Measurements from ENCODE around the gene AMOTL1.

DNA sequence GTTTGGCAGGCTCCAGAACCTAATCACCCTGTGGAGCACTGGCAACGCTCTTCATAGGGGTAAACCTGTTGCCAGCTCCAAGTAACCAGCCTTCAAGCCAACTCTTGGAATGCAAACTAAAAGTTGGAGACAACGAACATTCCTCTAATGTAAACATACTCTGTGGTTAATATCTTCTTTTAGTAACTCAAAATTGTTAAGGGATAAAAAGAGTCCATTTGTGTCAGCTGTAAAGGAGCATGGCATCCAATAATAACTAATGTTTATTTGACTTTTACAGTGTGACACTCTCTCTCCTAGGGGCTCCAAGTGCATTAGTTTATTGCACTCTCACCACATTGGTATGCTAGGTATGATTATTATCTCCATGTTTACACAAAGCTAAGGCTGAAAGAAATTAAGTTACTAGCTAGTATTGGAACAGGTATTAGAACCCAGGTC, 31.0 kb upstream of the AMOTL1 start:
- TF ChIP-seq, protein P1, sequence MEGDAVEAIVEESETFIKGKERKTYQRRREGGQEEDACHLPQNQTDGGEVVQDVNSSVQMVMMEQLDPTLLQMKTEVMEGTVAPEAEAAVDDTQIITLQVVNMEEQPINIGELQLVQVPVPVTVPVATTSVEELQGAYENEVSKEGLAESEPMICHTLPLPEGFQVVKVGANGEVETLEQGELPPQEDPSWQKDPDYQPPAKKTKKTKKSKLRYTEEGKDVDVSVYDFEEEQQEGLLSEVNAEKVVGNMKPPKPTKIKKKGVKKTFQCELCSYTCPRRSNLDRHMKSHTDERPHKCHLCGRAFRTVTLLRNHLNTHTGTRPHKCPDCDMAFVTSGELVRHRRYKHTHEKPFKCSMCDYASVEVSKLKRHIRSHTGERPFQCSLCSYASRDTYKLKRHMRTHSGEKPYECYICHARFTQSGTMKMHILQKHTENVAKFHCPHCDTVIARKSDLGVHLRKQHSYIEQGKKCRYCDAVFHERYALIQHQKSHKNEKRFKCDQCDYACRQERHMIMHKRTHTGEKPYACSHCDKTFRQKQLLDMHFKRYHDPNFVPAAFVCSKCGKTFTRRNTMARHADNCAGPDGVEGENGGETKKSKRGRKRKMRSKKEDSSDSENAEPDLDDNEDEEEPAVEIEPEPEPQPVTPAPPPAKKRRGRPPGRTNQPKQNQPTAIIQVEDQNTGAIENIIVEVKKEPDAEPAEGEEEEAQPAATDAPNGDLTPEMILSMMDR (IDR thresholded peaks at IDR 0.05; ENCODE audit: extremely low read depth in 1 of 2, insufficient read depth in 1 of 2, low read depth in 1 of 2, low read length in 2 of 2), result no peak
- TF ChIP-seq FOS (IDR thresholded peaks at IDR 0.05; ENCODE audit: borderline replicate concordance, insufficient read depth, low read length), result no peak
- TF ChIP-seq EZH2 (IDR thresholded peaks at IDR 0.05; ENCODE audit: borderline replicate concordance, low read depth, low read length, severe bottlenecking), result no peak
- TF ChIP-seq POLR2A (IDR thresholded peaks at IDR 0.05; ENCODE audit: low read depth, low read length), result no peak
- TF ChIP-seq POLR2AphosphoS5 (IDR thresholded peaks at IDR 0.05; ENCODE audit: insufficient read depth, low read depth, low read length), result no peak
- TF ChIP-seq, protein P2, sequence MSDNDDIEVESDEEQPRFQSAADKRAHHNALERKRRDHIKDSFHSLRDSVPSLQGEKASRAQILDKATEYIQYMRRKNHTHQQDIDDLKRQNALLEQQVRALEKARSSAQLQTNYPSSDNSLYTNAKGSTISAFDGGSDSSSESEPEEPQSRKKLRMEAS (IDR thresholded peaks at IDR 0.05; ENCODE audit: insufficient read depth, insufficient read length), result no peak
- no peak for TF ChIP-seq MYC (IDR thresholded peaks at IDR 0.05; ENCODE audit: low read depth, low read length)
- peak; percentile 29 for TF ChIP-seq JUN (IDR thresholded peaks at IDR 0.05; ENCODE audit: borderline replicate concordance, insufficient read depth, insufficient read length, low read depth)
- peak; percentile 52 for TF ChIP-seq GATA2 (IDR thresholded peaks at IDR 0.05; ENCODE audit: insufficient read depth, insufficient read length, low read depth, low read length)

All from endothelial cell of umbilical vein (primary cell).